K562 (cell line): ENCODE results near the gene CABP2. TPM values are rescaled to one million over a fixed set of nuclear protein-coding genes. Genes with fewer than 3 reads are reported as not detected.
A peak's percentile ranks its signal among the peaks of the same experiment; 100 is the strongest.

Experiments used
- CTCFL ChIP-seq: IDR thresholded peaks from 2 replicates; pipeline ENCODE4 v1.6.1; 2011; ENCODE audit warnings: borderline replicate concordance, low read depth, mild to moderate bottlenecking, moderate library complexity, low read length; ENCODE audit not compliant: insufficient read depth, poor library complexity, severe bottlenecking
- LEF1 ChIP-seq: fragments of 450-650 bp; IDR thresholded peaks from 2 replicates; pipeline ENCODE4 v1.6.1; 2016; ENCODE audit warnings: mild to moderate bottlenecking
- MAX ChIP-seq: sonication (generic); formaldehyde crosslinking; IDR thresholded peaks from 2 replicates; pipeline ENCODE4 v1.9.0; 2022; ENCODE audit warnings: mild to moderate bottlenecking, missing genetic modification reagents
- MYC ChIP-seq, 2 experiments: fragments of 250-450 bp in 1 of 2; sonication (Bioruptor Pico) in 1 of 2; IDR thresholded peaks; 2 replicates each; pipeline versions ENCODE4 v1.5.1 to v1.6.1; 2012 to 2021; ENCODE audit warnings: low read depth in 2 of 2, borderline replicate concordance in 1 of 2, improper control_type of control experiment in 1 of 2, low read length in 1 of 2, mild to moderate bottlenecking in 1 of 2, moderate library complexity in 1 of 2
- NFE2L1 ChIP-seq: fragments of 450-650 bp; IDR thresholded peaks from 2 replicates; pipeline ENCODE4 v1.6.1; 2016; ENCODE audit warnings: missing genetic modification characterization, low read depth, mild to moderate bottlenecking, missing compliant biosample characterization, moderate library complexity, borderline replicate concordance
- PRDM10 ChIP-seq: fragments of 450-650 bp; IDR thresholded peaks from 2 replicates; pipeline ENCODE4 v1.6.1; 2018; ENCODE audit not compliant: partially characterized antibody
- RBFOX2 ChIP-seq: fragments of 200-400 bp; formaldehyde crosslinking; IDR thresholded peaks from 2 replicates; pipeline ENCODE4 v1.6.1; 2017; ENCODE audit warnings: low read depth, mild to moderate bottlenecking, low read length, moderate library complexity
- XRCC3 ChIP-seq: fragments of 450-650 bp; IDR thresholded peaks from 2 replicates; pipeline ENCODE4 v1.6.1; 2017; ENCODE audit warnings: mild to moderate bottlenecking, moderate library complexity
- ZKSCAN1 ChIP-seq: fragments of 150-350 bp; IDR thresholded peaks from 2 replicates; pipeline ENCODE4 v1.6.1; 2016; ENCODE audit warnings: low read depth, low read length
- polyA plus RNA-seq, 8 experiments: library from polyadenylated mRNA; depleted of rRNA in 4 of 8; stranded (reverse) in 5 of 8; unstranded in 3 of 8; fragments of >200 nt; fragmentation: Nextera tagmentation in 2 of 8; fragmentation: Illumina TruSeq in 1 of 8; extraction: Ambion mirVana in 2 of 8; extraction: Trizol in 1 of 8; gene quantifications; 2 replicates each; pipeline versions ENCODE4 v1.2.1 to v1.2.3, GENCODE V29; 2011 to 2014; ENCODE audit warnings: inconsistent platforms in 1 of 8, missing spikeins in 1 of 8
- total RNA-seq, 7 experiments: library from RNA; depleted of rRNA in 6 of 7; stranded (reverse); fragments of >200 nt in 6 of 7; fragmentation: Illumina TruSeq in 2 of 7; extraction: Trizol in 2 of 7; gene quantifications; 2 replicates each; pipeline versions ENCODE4 v1.2.1 to v1.2.3, GENCODE V29; 2011 to 2021; ENCODE audit warnings: low replicate concordance in 1 of 7

CABP2 gene
- total and polyA plus RNA-seq, 9 of the 15 experiments (the other 6 are each of a cell fraction or from before 2014, with no cell fraction given), result not detected

- no peak for TF ChIP-seq XRCC3
- peak; percentile 92 for TF ChIP-seq ZKSCAN1
- TF ChIP-seq PRDM10, result no peak
- no peak for TF ChIP-seq LEF1
- TF ChIP-seq MAX (CRISPR knock-in tag), result no peak
- TF ChIP-seq CTCFL, result no peak
- peak; percentile 37; the same call in 1 of the 2 replicates for TF ChIP-seq RBFOX2
- TF ChIP-seq MYC (IDR thresholded peaks at IDR 0.05; ENCODE audit: low read depth, low read length), result no peak
- TF ChIP-seq MYC (CRISPR knock-in tag; IDR thresholded peaks at IDR 0.05; ENCODE audit: borderline replicate concordance, low read depth), result no peak
- no peak for TF ChIP-seq NFE2L1
- TF ChIP-seq, all 486 proteins: peak for 2
Observed at GRCh38 chr11:67486481-67487195, 36.6 kb downstream of the CABP2 start (continued).
